ENCODE results near the gene NUAK1.
A peak's percentile ranks its signal among the peaks of the same experiment; 100 is the strongest.

The NUAK1 gene

GRCh38 chr12:106113824-106114446 lies 24.8 kb downstream of the NUAK1 start:
- Histone ChIP-seq H3K27ac (no peak overlapping the region), H2AFZ (ENCODE audit: low read depth) (no peak overlapping the region)

GRCh38 chr12:106113446-106113823 lies 25.3 kb downstream of the NUAK1 start:
- no peak overlapping the region for H3K4me3 ChIP-seq (IDR thresholded peaks at IDR 0.05; ENCODE audit: insufficient read depth, low read depth, low read length)
- no peaks in the 10 kb centered on the region for H4K20me1 ChIP-seq (ENCODE audit: insufficient read depth)
- peak overlapping the region; percentile 3; the same call in 1 of the 2 replicates for H3K4me2 ChIP-seq
- no peak overlapping the region for H2AFZ ChIP-seq (ENCODE audit: low read depth)
- no peaks in the 10 kb centered on the region for H3K27me3 ChIP-seq (ENCODE audit: insufficient read depth, low read depth)
- H3K4me1 ChIP-seq (ENCODE audit: low read depth, poor library complexity, severe bottlenecking) = peaks cover 54% of the 10 kb centered on the region
- H3K79me2 ChIP-seq (ENCODE audit: insufficient read depth, low read depth) = peaks cover 26% of the 10 kb centered on the region; the same call in 1 of the 2 replicates
- TF ChIP-seq, protein P1, sequence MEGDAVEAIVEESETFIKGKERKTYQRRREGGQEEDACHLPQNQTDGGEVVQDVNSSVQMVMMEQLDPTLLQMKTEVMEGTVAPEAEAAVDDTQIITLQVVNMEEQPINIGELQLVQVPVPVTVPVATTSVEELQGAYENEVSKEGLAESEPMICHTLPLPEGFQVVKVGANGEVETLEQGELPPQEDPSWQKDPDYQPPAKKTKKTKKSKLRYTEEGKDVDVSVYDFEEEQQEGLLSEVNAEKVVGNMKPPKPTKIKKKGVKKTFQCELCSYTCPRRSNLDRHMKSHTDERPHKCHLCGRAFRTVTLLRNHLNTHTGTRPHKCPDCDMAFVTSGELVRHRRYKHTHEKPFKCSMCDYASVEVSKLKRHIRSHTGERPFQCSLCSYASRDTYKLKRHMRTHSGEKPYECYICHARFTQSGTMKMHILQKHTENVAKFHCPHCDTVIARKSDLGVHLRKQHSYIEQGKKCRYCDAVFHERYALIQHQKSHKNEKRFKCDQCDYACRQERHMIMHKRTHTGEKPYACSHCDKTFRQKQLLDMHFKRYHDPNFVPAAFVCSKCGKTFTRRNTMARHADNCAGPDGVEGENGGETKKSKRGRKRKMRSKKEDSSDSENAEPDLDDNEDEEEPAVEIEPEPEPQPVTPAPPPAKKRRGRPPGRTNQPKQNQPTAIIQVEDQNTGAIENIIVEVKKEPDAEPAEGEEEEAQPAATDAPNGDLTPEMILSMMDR (conservative IDR thresholded peaks at IDR 0.05; ENCODE audit: low read depth, low read length) = no peak
- H3K9ac ChIP-seq = no peak overlapping the region
- 0 out of 2 replicates have a peak overlapping the region, but pooled peaks have one; percentile 10 for H3K27ac ChIP-seq
- H3K36me3 ChIP-seq (ENCODE audit: insufficient read depth) = no peaks in the 10 kb centered on the region

More at GRCh38 chr12:106113824-106114446, 24.8 kb downstream of the NUAK1 start:
- Histone ChIP-seq H3K9ac (no peak overlapping the region), H3K4me2 (no peak overlapping the region; the same call in 1 of the 2 replicates), H4K20me1 (ENCODE audit: insufficient read depth) (no peaks in the 10 kb centered on the region), H3K36me3 (ENCODE audit: insufficient read depth) (no peaks in the 10 kb centered on the region), H3K79me2 (ENCODE audit: insufficient read depth, low read depth) (peaks cover 26% of the 10 kb centered on the region; the same call in 1 of the 2 replicates), H3K4me3 (IDR thresholded peaks at IDR 0.05; ENCODE audit: insufficient read depth, low read depth, low read length) (no peak overlapping the region), H3K27me3 (ENCODE audit: insufficient read depth, low read depth) (no peaks in the 10 kb centered on the region), H3K4me1 (ENCODE audit: low read depth, poor library complexity, severe bottlenecking) (peaks cover 54% of the 10 kb centered on the region)
- TF ChIP-seq, protein P1 (conservative IDR thresholded peaks at IDR 0.05; ENCODE audit: low read depth, low read length) = no peak

DNA sequence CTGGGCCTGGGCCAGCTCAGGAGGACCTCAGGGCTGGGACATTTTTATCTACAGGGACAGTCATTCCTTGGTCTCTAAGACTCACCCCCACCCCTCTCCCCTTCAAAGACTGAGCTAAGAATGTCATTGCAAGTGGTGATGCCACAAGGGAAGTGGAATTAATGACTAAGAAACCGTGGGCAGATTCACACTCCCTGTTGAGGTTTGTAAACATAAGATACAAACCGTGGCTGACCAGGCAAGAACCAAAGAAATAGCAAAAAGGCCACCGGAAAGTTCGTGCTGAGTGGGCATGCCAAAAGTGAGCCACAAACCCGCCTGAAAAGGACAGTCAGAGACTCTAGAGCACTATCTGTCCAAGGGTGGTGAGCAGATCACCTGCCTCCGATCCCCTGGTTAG lies 25.7 kb downstream of the NUAK1 start:
- H4K20me1 ChIP-seq (ENCODE audit: insufficient read depth) = no peaks in the 10 kb centered on the region
- no peak overlapping the region for H3K4me3 ChIP-seq (IDR thresholded peaks at IDR 0.05; ENCODE audit: insufficient read depth, low read depth, low read length)
- H3K9ac ChIP-seq = no peak overlapping the region
- H3K4me1 ChIP-seq (ENCODE audit: low read depth, poor library complexity, severe bottlenecking) = peaks cover 54% of the 10 kb centered on the region
- no peaks in the 10 kb centered on the region for H3K36me3 ChIP-seq (ENCODE audit: insufficient read depth)
- H3K27me3 ChIP-seq (ENCODE audit: insufficient read depth, low read depth) = no peaks in the 10 kb centered on the region
- 0 out of 2 replicates have a peak overlapping the region, but pooled peaks have one; percentile 10 for H3K27ac ChIP-seq
- TF ChIP-seq, protein P1 (conservative IDR thresholded peaks at IDR 0.05; ENCODE audit: low read depth, low read length) = no peak
- H3K4me2 ChIP-seq = peak overlapping the region; percentile 3; the same call in 1 of the 2 replicates
- H2AFZ ChIP-seq (ENCODE audit: low read depth) = no peak overlapping the region
- H3K79me2 ChIP-seq (ENCODE audit: insufficient read depth, low read depth) = peaks cover 26% of the 10 kb centered on the region; the same call in 1 of the 2 replicates

GRCh38 chr12:106112145-106112821 lies 26.5 kb downstream of the NUAK1 start:
- Histone ChIP-seq H3K27ac (no peak overlapping the region), H3K9ac (no peak overlapping the region), H3K4me3 (IDR thresholded peaks at IDR 0.05; ENCODE audit: insufficient read depth, low read depth, low read length) (no peak overlapping the region), H3K27me3 (ENCODE audit: insufficient read depth, low read depth) (no peaks in the 10 kb centered on the region), H2AFZ (ENCODE audit: low read depth) (no peak overlapping the region), H3K4me1 (ENCODE audit: low read depth, poor library complexity, severe bottlenecking) (peaks cover 54% of the 10 kb centered on the region), H3K79me2 (ENCODE audit: insufficient read depth, low read depth) (peaks cover 26% of the 10 kb centered on the region; the same call in 1 of the 2 replicates), H3K36me3 (ENCODE audit: insufficient read depth) (no peaks in the 10 kb centered on the region), H4K20me1 (ENCODE audit: insufficient read depth) (no peaks in the 10 kb centered on the region), H3K4me2 (no peak overlapping the region)
- TF ChIP-seq, protein P1 (conservative IDR thresholded peaks at IDR 0.05; ENCODE audit: low read depth, low read length) = no peak

Data from KMS-11 (cell line).